IPS DF 6.9 (cell line): ENCODE data around the gene NACC1.

Source experiments
- DNase-seq: peaks from one replicate; pipeline ENCODE4 v3.0.0-alpha.2; 2013; ENCODE audit warnings: low read depth, low spot score
- H3K27ac ChIP-seq: one replicate; pipeline ENCODE4 v1.5.1; 2013; ENCODE audit warnings: low read length, control low read depth
- H3K27me3 ChIP-seq: 2 replicates; pipeline ENCODE4 v1.6.1; 2013; ENCODE audit warnings: mild to moderate bottlenecking, low read length; ENCODE audit not compliant: control insufficient read depth, insufficient read depth
- H3K36me3 ChIP-seq: 2 replicates; pipeline ENCODE4 v1.6.1; 2013; ENCODE audit warnings: low read length; ENCODE audit not compliant: control insufficient read depth, insufficient read depth
- H3K4me1 ChIP-seq: 2 replicates; pipeline ENCODE4 v1.6.1; 2013; ENCODE audit warnings: low read length; ENCODE audit not compliant: control insufficient read depth, insufficient read depth
- H3K4me3 ChIP-seq: 2 replicates; pipeline ENCODE4 v1.5.1; 2013; ENCODE audit warnings: mild to moderate bottlenecking, low read length
- H3K9me3 ChIP-seq: 2 replicates; pipeline ENCODE4 v1.6.1; 2013; ENCODE audit warnings: low read length, inconsistent platforms; ENCODE audit not compliant: control insufficient read depth, insufficient read depth
- WGBS: extraction: QIAGEN DNeasy Blood & Tissue Kit; methylation state at CpG from one replicate; pipeline ENCODE4 v1.1.7; 2013; ENCODE audit warnings: mixed read lengths, missing lambda C conversion rate; ENCODE audit not compliant: insufficient read length, insufficient coverage; 5-methylcytosine and 5-hydroxymethylcytosine counted together

Gene NACC1

DNA sequence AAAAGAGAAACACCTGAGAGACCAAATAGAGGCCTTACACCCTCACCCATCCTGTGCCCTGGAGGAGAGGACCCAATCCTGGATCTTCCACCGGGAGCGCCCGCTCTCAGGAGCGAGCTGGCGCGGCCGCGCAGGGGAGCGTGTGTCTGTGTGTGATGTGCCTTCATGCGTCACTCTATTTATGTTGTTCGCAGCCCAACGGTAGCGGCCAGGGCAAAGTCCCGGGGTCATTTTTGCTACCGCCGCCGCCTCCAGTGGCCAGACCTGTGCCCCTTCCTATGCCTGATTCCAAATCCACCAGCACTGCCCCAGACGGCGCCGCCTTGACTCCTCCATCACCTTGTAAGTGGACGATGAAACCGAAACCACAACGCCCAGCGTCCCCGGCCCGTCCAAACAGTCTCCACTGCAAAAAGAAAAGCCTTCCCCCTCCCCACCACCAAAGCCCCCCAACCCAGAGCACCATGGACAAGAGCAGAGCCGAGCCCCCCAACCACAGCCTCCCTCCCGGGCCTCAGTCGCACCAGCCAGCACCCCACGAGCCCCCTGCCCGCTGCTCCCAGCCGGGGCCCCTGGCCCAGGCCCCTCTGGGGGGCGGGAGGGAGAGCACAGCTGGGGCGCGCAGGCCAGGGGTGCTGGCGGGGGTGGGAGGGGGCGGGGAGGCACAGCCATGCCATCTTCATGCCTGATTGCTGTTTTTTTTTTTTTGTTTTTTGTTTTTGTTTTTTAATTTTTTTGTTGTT lies 30.1 kb upstream of the NACC1 start:
- WGBS, result no CpG with 5 or more reads among the region's 37 CpGs
- no peaks in the 10 kb centered on the region for H3K9me3 ChIP-seq
- no peak overlapping the region for H3K4me3 ChIP-seq
- no peak overlapping the region for H3K27ac ChIP-seq
- H3K4me1 ChIP-seq, result peaks cover 4% of the 10 kb centered on the region; the same call in 1 of the 2 replicates
- H3K36me3 ChIP-seq, result no peaks in the 10 kb centered on the region
- no peaks in the 10 kb centered on the region for H3K27me3 ChIP-seq
- DNase-seq, result no peak

DNA sequence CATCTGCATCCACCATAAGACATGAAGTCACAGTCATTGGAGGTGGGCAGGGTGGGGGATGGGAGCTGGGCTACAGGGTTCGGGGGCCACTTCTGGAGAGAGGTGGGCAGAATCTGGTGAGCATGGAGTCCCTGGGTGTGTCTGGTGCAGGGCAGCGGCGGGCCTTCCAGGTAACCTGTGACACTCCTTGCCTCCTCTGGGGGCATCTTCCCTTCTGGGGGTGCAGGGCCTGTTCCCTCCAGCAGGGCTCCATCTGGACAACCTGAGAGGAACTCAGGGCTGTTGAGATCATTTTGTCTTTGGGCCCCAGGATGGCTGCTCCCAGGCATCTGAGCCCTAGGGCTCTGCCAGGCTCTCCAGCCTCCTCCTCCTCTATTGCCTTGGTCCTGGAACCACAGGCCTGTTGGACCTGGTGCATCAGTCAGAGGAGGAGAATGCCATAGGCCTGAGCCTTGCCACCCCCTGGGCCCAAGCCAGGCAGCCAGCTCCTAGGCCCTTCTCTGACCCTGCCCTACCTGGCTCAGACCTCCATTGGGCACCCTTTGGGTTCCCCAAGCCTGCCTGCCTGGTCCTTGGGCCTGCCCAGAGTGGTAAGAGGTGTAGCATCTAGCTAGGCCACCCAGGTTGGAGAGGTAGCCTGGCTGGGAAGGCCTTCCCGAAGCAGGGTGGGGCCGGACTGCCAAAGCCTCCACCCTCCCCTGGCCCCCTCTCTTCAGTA lies 28.8 kb upstream of the NACC1 start:
- no peak overlapping the region for H3K27ac ChIP-seq

DNA sequence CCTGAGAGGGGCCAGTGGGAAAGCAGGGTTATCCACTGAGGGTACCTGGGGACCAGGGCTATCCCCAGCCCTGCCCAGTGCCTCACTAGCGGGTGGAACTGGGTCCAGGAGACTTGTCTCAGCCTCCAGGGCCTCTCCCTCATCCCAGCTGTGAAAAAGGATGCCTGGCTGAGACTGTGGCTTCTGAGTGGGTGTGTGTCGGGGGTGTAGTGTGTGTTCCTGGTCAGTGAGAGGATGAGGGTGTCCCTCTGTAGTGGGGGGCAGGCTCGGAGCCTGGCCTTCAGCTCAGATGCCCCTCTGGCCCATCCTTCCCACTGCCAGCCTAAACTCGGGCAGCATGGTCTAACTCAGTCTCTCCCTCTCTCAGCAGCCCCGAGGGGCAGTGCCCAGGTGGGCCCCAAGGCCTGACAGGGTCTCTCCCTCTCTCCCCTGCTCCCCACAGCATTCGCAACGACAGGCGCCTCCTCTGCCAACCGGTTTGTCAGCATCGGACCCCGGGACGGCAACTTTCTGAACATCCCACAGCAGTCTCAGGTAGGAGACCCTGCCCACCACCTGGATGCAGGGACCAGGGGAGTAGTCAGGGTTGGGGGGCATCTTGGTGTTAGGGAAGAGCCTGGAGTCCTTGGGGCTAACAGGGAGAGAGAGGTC lies 28.1 kb upstream of the NACC1 start:
- no peak overlapping the region for H3K27ac ChIP-seq
- H3K27me3 ChIP-seq, result peaks cover 4% of the 10 kb centered on the region; the same call in 1 of the 2 replicates
- peaks cover 5% of the 10 kb centered on the region; the same call in 1 of the 2 replicates for H3K4me1 ChIP-seq
- H3K4me3 ChIP-seq, result no peak overlapping the region
- DNase-seq, result no peak
- H3K9me3 ChIP-seq, result no peaks in the 10 kb centered on the region
- no peaks in the 10 kb centered on the region for H3K36me3 ChIP-seq
- WGBS, result no CpG with 5 or more reads among the region's 12 CpGs

More for the DNA sequence above, 28.8 kb upstream of the NACC1 start:
- Histone ChIP-seq H3K27me3 (peaks cover 2% of the 10 kb centered on the region; the same call in 1 of the 2 replicates), H3K4me3 (no peak overlapping the region), H3K9me3 (no peaks in the 10 kb centered on the region), H3K4me1 (peaks cover 5% of the 10 kb centered on the region; the same call in 1 of the 2 replicates), H3K36me3 (no peaks in the 10 kb centered on the region)
- no CpG with 5 or more reads among the region's 5 CpGs for WGBS
- no peak for DNase-seq

GRCh38 chr19:13090511-13091231 lies 27.4 kb upstream of the NACC1 start:
- H3K9me3 ChIP-seq, result no peaks in the 10 kb centered on the region
- DNase-seq, result no peak
- H3K27ac ChIP-seq, result no peak overlapping the region
- H3K36me3 ChIP-seq, result no peaks in the 10 kb centered on the region
- H3K4me1 ChIP-seq, result peaks cover 5% of the 10 kb centered on the region; the same call in 1 of the 2 replicates
- WGBS, result no CpG with 5 or more reads among the region's 10 CpGs
- peaks cover 4% of the 10 kb centered on the region; the same call in 1 of the 2 replicates for H3K27me3 ChIP-seq
- no peak overlapping the region for H3K4me3 ChIP-seq

- Histone ChIP-seq H3K4me3 (no peak overlapping the region), H3K36me3 (no peaks in the 10 kb centered on the region), H3K27ac (no peak overlapping the region), H3K9me3 (no peaks in the 10 kb centered on the region), H3K4me1 (peaks cover 5% of the 10 kb centered on the region; the same call in 1 of the 2 replicates), H3K27me3 (peaks cover 4% of the 10 kb centered on the region; the same call in 1 of the 2 replicates)
- WGBS, result no CpG with 5 or more reads among the region's 25 CpGs
- no peak for DNase-seq
These were observed 26.5 kb upstream of the NACC1 start for GRCh38 chr19:13091400-13092157.

DNA sequence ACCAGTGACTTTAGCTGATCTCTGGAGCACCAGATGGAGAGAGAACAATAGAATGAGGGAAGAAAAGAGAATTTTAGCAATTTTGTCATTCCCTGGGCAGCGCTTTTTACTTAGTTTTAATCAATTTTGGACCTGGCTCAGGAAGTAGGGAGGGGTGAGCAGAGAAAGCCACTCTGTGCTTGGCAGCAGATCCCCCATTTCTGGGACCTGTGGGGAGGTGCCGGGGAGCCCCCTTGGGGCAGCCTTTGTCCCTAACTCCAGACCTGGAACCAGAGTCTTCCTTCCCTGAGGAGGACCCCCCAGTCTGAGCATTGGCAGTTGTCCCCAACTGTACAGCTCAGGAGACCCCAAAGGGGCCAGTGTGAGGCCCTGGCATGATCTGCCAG lies 25.9 kb upstream of the NACC1 start:
- no peak overlapping the region for H3K27ac ChIP-seq
- WGBS, result no CpG with 5 or more reads among the region's 2 CpGs
- no peaks in the 10 kb centered on the region for H3K36me3 ChIP-seq
- peaks cover 4% of the 10 kb centered on the region; the same call in 1 of the 2 replicates for H3K27me3 ChIP-seq
- H3K9me3 ChIP-seq, result no peaks in the 10 kb centered on the region
- H3K4me1 ChIP-seq, result peaks cover 5% of the 10 kb centered on the region; the same call in 1 of the 2 replicates
- no peak overlapping the region for H3K4me3 ChIP-seq
- DNase-seq, result no peak

GRCh38 chr19:13092606-13093235 lies 25.3 kb upstream of the NACC1 start:
- H3K27ac ChIP-seq, result no peak overlapping the region
- no peaks in the 10 kb centered on the region for H3K9me3 ChIP-seq
- DNase-seq, result no peak
- H3K4me3 ChIP-seq, result no peak overlapping the region
- no peaks in the 10 kb centered on the region for H3K36me3 ChIP-seq
- H3K27me3 ChIP-seq, result peaks cover 4% of the 10 kb centered on the region; the same call in 1 of the 2 replicates
- H3K4me1 ChIP-seq, result peaks cover 5% of the 10 kb centered on the region; the same call in 1 of the 2 replicates
- WGBS, result no CpG with 5 or more reads among the region's 14 CpGs

DNA sequence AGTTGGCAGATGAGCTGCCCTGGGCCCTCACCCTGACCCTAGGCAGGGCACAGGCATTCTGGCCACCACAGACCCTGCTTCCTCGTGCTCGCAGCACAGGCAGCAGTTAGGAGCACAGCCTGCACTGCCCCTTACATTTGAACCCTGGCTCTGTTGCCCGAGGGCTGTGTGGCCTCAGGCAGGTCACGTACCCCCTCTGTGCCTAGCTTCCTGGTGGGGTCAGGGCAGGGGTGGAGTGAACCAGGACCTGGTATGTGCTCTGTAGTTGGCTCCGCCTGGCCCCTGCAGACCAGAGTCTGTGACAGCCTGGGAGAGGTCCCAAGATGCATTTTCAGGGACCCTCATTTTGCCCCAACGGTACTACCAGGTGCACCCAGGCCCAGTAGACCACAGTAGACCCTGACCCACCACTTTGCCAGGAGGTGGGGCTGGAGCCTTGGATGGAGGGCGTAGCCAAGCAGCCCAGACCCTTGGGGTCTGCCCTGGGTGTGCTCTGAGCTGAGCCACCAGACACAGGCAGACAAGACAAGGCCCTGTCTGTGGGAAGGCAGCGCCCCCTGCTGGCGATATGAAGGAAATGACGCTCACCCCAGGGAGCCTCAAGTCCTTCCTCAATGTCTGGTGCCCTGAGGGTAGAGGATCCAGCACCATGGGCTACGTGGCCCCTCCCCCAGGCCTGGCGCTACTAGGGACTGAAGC lies 24.5 kb upstream of the NACC1 start:
- H3K27ac ChIP-seq, result no peak overlapping the region
- H3K36me3 ChIP-seq, result no peaks in the 10 kb centered on the region
- H3K9me3 ChIP-seq, result no peaks in the 10 kb centered on the region
- no peak overlapping the region for H3K4me3 ChIP-seq
- peaks cover 6% of the 10 kb centered on the region; the same call in 1 of the 2 replicates for H3K27me3 ChIP-seq
- no peak for DNase-seq
- peaks cover 5% of the 10 kb centered on the region; the same call in 1 of the 2 replicates for H3K4me1 ChIP-seq
- WGBS, result no CpG with 5 or more reads among the region's 12 CpGs

- peaks cover 12% of the 10 kb centered on the region; the same call in 1 of the 2 replicates for H3K27me3 ChIP-seq
- H3K4me3 ChIP-seq, result no peak overlapping the region
- no peaks in the 10 kb centered on the region for H3K36me3 ChIP-seq
- DNase-seq, result no peak
- WGBS, result no CpG with 5 or more reads among the region's 5 CpGs
- H3K4me1 ChIP-seq, result peaks cover 5% of the 10 kb centered on the region; the same call in 1 of the 2 replicates
- H3K9me3 ChIP-seq, result no peaks in the 10 kb centered on the region
- H3K27ac ChIP-seq, result no peak overlapping the region
These were observed 24.0 kb upstream of the NACC1 start for GRCh38 chr19:13094106-13094504.
